22Rv1 (cell line): ENCODE results near the gene NRROS.

Experiments
- CTCF ChIP-seq: fragments of 450-650 bp; IDR thresholded peaks from 2 replicates; pipeline ENCODE4 v1.5.1; 2017; ENCODE audit warnings: mild to moderate bottlenecking
- ZFX ChIP-seq: fragments of 450-650 bp; IDR thresholded peaks from 2 replicates; pipeline ENCODE4 v1.6.1; 2017; ENCODE audit warnings: antibody characterized with exemption, borderline replicate concordance

GRCh38 chr3:196609805-196610515 is 29.5 kb upstream of the NRROS start:
- no peak for TF ChIP-seq CTCF
- TF ChIP-seq ZFX = no peak
